Measurements from ENCODE around the gene RAD51B.

GRCh38 chr14:68367536-68367935, 548.0 kb downstream of the RAD51B start:
- TF ChIP-seq ZNF274 (IDR thresholded peaks at IDR 0.05; ENCODE audit: low read depth, low read length) (no peak), CTCF (IDR thresholded peaks at IDR 0.05 in 2 of 3, conservative IDR thresholded peaks at IDR 0.05 in 1 of 3; ENCODE audit: borderline replicate concordance in 1 of 3, insufficient read depth in 1 of 3, low read depth in 2 of 3, low read length in 2 of 3) (no peak), ATF3 (IDR thresholded peaks at IDR 0.05) (no peak), MAX (IDR thresholded peaks at IDR 0.05) (no peak), EZH2 (IDR thresholded peaks at IDR 0.05) (no peak), POLR2A (IDR thresholded peaks at IDR 0.05; ENCODE audit: borderline replicate concordance, extremely low read depth, insufficient read depth, insufficient read length) (no peak), SIN3A (IDR thresholded peaks at IDR 0.05; ENCODE audit: low read depth) (no peak)

Data from HCT116 (cell line).